Adipose tissue (tissue), 3 donors: Measurements from ENCODE around the gene FASTKD2. TPM values are rescaled to one million over a fixed set of nuclear protein-coding genes. Genes with fewer than 3 reads are reported as not detected.

Experiments
- H3K27ac ChIP-seq: one replicate; pipeline ENCODE4 v1.5.1; 2013; ENCODE audit warnings: low read depth, low read length
- WGBS, 3 donors: extraction: QIAGEN DNeasy Blood & Tissue Kit; methylation state at CpG; one replicate each; pipeline ENCODE4 v1.1.7; 2013; 5-methylcytosine and 5-hydroxymethylcytosine counted together
- polyA plus RNA-seq, 3 donors: library from polyadenylated mRNA; stranded (reverse); fragments of 200-250 nt; gene quantifications; one replicate each; pipeline ENCODE4 v1.2.3, GENCODE V29; 2013
- donor health status: healthy with polysubstance abuse.
- donor health status: Bipolar disorder and iron deficiency.
- donor health status: healthy.

The FASTKD2 gene
- 10 to 100 TPM in 1 of 3 donors, 1 to 10 TPM in 2; 8.3 to 21.0 (median 9.4) TPM for polyA plus RNA-seq

- 0 to 1% (median 0%) methylated on average over 46 of the region's 46 CpGs for WGBS, 3 donors
- H3K27ac ChIP-seq = peak within 1 kb of the TSS; percentile 38
Measured at GRCh38 chr2:206765242-206766056, at the start of gene FASTKD2, which contains the start of gene MDH1B. Gene FASTKD2, plus strand, starts transcription at chr2:206765606. Its CDS starts 1,088 bp downstream, at chr2:206766694. Gene MDH1B, minus strand, starts transcription at chr2:206765328. Its CDS starts 57 bp downstream, at chr2:206765271.

- WGBS, 3 donors = 70 to 79% (median 72%) methylated on average over 3 of the region's 3 CpGs
- no peak overlapping the region for H3K27ac ChIP-seq
Measured at GRCh38 chr2:206716623-206717022, 48.8 kb upstream of the FASTKD2 start.

DNA sequence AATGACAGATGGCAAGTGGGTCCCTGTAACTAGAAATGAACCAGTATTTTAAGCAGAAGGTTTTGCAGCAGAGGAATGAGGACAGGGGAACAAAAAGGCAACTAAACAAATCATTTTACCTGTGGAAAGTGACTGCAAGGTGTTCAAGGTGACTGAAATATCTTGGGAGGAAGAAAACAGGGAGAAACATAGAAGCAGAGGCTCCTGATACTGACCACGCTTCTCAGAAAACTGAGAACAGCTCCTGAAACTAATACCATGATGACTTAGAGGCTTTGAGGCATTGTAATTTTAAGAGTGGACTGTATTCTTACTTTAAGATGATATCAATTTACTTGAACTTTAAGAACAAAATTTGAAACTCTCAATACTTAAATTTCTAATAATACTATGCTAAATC is 47.1 kb upstream of the FASTKD2 start, which contains the start of gene DYTN:
Gene DYTN (minus strand): TSS at position 101 of the 400 bp plus-strand sequence. CDS start 117 bp downstream, outside the sequence.
- no peak within 1 kb of the TSS for H3K27ac ChIP-seq
- 57 to 82% (median 67%) methylated on average over 1 of the region's 1 CpG for WGBS, 3 donors

DNA sequence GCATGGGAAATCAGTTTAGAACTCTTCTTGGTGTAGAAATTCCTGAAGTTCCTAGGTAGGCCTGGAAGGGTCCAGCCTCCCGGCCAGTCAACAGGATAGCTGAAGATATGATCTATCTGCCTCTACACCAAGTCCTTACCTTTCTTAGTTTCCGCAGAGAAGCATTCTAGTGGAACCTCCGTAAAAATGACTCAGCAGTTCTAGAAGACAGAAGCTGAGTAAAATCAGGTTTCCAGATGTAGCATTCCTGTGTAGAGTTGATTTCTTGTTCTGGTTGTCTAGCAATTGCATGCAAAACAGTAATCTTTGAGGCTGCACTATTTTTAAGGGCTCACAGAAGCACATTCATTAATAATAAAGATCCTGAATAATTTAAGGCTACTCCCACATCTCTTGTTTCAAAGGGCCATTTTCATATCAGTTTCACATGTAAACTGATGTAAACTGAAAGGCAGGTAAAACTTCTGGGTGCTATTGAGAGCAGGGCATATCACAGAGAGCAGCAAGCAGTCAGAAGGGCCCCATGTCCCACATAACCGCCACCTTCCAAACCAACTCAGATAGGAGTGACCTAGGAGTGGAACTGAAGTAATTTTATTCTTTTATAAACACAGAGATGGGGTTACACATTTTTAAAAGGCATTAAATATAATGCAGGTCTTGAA is 44.0 kb upstream of the FASTKD2 start:
- no peak overlapping the region for H3K27ac ChIP-seq
- 66 to 74% (median 71%) methylated on average over 4 of the region's 4 CpGs for WGBS, 3 donors

DNA sequence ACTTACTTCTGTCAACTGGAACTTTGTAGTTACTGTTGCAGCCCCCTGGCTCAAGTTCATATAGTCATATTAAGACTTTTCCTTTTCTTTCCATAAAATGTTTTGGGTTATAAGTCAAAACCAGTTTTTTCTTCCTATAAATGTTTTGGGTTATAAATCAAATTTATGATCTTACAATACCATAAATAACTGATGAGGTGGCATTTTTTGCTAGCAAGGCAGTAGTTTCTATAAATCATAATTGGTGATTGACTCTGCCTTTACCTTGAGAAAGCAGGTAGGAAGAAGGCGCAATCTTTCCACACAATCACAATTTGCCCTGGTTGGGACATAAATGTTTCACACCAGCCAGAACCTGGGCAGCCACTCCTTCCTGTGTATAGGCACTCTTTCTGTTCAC is 42.1 kb upstream of the FASTKD2 start:
- 75 to 90% (median 86%) methylated on average over 1 of the region's 1 CpG for WGBS, 3 donors
- H3K27ac ChIP-seq = no peak overlapping the region

- no peak overlapping the region for H3K27ac ChIP-seq
- WGBS, 3 donors = 71 to 93% (median 92%) methylated on average over 2 of the region's 2 CpGs
Measured at GRCh38 chr2:206727287-206727686, 38.1 kb upstream of the FASTKD2 start.

DNA sequence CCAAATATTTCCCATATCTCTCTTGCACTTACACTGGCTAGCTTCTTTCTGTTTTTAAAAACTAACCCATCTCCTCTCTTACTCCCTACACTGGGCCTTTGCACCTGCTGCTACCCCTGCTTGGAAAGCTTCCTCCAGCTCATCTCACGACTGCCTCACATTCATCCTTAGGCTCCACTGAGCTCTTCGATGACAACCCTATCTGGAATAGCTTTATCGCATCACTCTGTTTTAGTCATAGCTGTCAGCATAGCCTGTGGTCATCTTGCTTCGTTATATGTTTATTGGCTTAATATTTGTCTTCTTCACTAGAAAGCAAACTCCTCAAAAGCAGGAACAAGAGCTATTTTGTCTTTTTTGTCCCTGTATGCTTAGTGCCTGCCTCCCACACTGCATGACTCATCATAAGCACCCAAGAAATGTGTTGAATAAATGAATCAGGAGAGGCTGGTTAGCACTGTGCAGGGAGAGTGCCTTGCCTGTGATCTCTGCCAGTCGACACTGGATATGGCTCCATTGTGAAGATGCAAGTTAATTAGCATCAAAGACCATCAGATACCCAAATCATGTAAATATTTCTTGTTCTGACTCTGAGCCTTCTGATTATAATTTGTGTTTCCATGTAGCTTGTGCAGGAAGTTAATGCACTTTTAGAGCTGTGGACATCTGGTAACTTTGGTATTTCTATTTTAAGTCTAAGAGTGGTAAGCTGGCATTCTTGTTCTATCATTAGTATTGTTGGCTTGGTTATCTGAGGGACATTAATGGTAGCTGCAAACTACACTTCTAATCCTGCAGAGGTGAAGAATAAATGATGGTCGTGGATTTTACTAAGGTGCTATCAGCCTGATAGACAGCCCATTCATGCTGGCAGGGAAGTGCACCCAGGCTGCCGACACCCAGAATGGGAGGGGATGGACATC is 36.9 kb upstream of the FASTKD2 start:
- 71 to 83% (median 80%) methylated on average over 7 of the region's 7 CpGs for WGBS, 3 donors
- no peak overlapping the region for H3K27ac ChIP-seq

DNA sequence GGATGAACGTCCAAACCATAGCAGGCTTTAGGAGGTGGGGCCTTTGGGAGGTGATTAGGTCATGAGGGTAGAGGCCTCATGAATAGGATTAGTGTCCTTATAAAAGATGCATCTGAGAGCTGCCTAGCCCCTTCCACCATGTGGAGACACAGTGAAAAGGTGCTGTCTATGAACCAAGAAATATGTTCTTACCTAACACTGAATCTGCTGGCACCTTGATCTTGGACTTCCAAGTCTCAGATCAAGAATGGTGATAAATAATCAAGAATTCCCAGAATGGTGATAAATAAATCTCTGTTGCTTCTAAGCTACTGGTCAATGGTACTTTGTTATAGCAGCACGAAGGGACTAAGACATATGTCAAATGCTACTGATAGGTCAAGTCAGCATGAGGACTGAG is 32.1 kb upstream of the FASTKD2 start:
- WGBS, 3 donors = 67 to 78% (median 75%) methylated on average over 2 of the region's 2 CpGs
- H3K27ac ChIP-seq = no peak overlapping the region

DNA sequence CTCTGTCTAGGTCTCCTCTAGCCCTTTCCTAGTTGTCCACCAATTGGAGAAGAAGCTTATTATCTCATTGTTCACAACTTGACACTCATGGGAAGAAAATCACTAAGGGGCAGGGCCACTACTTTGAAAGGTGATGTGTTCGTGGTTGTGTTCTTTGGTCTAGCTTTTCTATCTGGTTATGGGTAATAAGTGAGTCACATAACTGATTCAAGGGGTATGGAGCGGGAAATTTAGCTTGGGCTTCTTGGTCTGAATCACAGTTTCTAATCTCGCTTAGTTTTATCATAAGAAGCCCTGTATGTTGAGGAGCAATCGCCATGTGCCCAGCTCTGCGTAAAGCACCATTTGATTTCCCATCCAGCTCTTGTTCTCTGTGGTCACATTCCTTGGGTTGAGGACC is 28.5 kb upstream of the FASTKD2 start:
- 82 to 89% (median 86%) methylated on average over 5 of the region's 5 CpGs for WGBS, 3 donors
- no peak overlapping the region for H3K27ac ChIP-seq

- 57 to 70% (median 64%) methylated on average over 2 of the region's 2 CpGs for WGBS, 3 donors
- H3K27ac ChIP-seq = no peak overlapping the region
Measured at GRCh38 chr2:206739271-206739670, 26.1 kb upstream of the FASTKD2 start.

DNA sequence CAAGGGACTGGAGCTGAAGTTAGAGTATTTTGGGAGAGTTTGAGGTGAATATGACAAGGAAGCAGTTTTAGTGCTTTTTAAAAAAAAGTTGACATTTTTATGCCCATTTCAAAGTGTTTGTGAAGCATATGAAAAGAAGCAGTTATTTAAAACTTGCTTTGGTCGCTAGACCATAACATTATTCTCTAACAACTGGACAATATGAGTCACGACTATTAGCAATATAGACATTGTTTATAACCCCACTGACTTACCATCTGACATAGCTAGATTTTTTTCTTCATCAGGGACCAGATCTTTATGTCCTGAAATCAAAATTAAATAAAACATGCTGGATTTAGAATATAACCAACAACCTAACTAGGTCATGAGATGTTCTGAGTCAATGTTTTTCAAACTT is 24.6 kb upstream of the FASTKD2 start:
- H3K27ac ChIP-seq = no peak overlapping the region
- WGBS, 3 donors = 56 to 71% (median 69%) methylated on average over 2 of the region's 2 CpGs

DNA sequence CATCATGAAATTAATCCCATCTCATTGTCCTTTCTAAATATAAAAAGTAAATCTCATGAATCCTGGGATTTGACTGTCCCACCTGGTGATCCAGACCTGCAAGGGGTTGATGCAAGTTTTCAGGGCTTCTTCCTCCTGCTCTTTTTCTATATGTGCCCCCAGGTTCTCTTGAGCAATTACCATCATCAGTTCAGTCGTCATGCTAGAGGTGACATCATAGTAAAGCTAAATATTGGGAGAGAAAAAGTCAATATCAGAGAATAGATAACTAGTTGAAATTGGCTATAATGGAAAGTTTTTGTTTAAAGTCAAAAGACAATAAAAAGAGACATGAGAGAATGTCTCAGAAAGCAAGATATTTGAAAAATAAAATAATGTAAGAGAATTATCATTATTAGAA is 8.6 kb upstream of the FASTKD2 start:
- no peak overlapping the region for H3K27ac ChIP-seq
- 32 to 57% (median 49%) methylated on average over 1 of the region's 1 CpG for WGBS, 3 donors

GRCh38 chr2:206764673-206765241 is 649 bp upstream of the FASTKD2 start:
- 8 to 10% (median 8%) methylated on average over 18 of the region's 18 CpGs for WGBS, 3 donors
- H3K27ac ChIP-seq = peak overlapping the region; percentile 17

DNA sequence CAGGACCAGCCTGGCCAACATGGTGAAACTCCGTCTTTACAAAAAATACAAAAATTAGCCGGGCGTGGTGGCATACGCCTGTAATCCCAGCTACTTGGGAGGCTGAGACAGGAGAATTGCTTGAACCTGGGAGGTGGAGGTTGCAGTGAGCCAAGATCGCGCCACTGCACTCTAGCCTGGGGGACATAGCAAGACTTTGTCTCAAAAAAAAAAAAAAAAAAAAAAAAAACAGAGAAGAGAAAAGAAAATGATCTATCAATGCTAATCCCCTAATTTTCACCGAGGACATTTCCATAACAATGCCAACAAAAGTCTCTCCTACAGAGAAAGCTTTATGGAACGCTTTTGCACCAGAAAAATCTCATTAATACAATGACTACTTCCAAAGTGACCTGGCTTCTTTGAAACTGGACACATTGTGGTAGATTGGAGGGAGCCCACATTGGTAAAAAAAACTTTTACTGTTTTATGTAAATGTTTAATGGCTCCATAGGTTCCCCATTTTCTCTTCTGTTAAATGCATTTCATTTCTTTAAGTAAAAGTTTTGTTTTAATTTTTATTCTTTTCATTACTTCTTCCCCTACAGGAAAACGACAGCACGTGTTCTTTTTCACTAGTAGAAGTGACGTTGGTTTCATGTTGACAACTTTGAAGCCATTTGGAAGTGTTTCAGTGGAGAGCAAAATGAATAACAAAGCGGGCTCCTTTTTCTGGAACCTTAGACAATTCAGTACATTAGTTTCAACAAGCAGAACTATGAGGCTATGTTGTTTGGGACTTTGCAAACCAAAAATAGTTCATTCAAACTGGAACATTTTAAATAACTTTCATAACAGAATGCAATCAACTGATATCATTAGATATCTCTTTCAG is 888 bp downstream of the FASTKD2 start:
- H3K27ac ChIP-seq = no peak overlapping the region
- WGBS, 3 donors = 32 to 42% (median 39%) methylated on average over 12 of the region's 12 CpGs

DNA sequence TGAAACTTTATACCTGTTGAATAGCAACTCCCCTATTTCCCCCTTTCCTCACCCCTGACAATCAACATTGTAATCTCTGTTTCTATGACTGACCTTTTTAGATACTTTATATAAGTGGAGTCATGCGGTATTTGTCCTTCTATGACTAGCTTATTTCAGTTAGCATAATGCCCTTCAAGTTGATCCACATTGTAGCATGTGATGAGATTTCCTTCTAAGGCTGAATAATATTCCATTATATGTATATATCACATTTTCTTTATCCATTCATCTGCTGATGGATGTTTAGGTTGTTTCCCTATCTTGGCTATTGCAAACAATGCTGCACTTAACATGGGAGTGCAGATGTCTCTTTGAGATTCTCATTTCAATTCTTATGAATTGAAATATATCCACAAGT is 9.5 kb downstream of the FASTKD2 start:
- H3K27ac ChIP-seq = no peak overlapping the region
- 95 to 100% (median 95%) methylated on average over 1 of the region's 1 CpG for WGBS, 3 donors

DNA sequence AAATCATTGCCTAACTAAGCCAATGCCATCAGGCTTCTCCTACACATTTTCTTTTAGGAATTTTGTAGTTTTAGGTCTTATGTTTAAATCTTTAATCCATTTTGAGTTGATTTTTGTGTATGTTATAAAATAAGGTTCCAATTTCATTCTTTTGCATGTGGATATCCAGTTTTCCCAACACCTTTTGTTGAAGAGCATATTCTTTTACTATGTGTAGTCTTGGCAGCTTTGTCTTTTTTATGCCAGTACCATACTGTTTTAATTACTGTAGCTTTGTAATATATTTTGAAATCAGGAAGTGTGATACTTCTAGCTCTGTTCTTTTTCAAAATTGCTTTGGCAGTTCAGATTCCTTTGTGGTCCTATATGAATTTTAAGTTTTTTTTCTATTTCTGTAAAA is 11.0 kb downstream of the FASTKD2 start:
- H3K27ac ChIP-seq = no peak overlapping the region

DNA sequence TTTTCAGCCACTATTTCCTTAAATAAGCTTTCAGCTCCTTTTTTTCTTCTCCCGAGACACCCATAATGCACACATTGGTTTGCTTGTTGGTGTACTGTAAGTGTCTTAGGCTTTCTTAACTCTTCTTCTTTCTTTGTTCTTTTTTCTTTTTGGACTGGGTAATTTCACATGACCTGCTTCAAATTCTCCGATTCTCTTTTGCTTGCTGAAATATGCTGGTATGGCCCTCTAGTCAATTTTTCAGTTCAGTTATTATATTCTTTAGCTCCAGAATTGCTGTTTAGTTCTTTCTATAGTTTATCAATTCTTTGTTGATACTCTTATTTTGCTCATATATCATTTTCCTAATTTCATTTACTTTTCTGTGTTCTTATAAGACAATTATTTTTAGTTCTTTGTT is 15.3 kb downstream of the FASTKD2 start:
- H3K27ac ChIP-seq = no peak overlapping the region
- 96 to 98% (median 97%) methylated on average over 2 of the region's 2 CpGs for WGBS, 3 donors
